ENCODE data around the gene GMDS. TPM values are rescaled to one million over a fixed set of nuclear protein-coding genes. Genes with fewer than 3 reads are reported as not detected.
"Not testable (repeated sequence)": the region's sequence is repeated elsewhere in the genome, so short reads cannot be mapped to it uniquely, and the experiment has no call there.

Gene GMDS
- total RNA-seq, 1 experiment from 2014 or later, result 11.0 TPM

DNA sequence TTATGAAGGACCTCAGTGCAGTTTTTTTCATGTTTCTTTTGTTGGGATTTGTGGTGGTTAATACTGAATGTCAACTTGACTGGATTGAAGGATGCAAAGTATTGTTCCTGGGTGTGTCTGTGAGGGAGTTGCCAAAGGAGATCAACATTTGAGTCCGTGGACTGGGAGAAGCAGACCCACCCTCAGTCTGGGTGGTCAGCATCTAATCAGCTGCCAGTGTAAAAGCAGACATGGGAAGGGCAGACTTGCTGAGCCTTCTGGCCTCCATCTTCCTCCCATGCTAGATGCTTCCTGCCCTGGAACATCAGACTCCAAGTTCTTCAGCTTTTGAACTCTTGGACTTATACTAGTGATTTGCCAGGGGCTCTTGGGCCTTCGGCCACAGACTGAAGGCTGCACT is 553.6 kb downstream of the GMDS start:
- DNase-seq (ENCODE audit: low read depth), result not testable (repeated sequence)

GRCh38 chr6:1690656-1691055 is 554.7 kb downstream of the GMDS start:
- DNase-seq (ENCODE audit: low read depth), result not testable (repeated sequence)

DNA sequence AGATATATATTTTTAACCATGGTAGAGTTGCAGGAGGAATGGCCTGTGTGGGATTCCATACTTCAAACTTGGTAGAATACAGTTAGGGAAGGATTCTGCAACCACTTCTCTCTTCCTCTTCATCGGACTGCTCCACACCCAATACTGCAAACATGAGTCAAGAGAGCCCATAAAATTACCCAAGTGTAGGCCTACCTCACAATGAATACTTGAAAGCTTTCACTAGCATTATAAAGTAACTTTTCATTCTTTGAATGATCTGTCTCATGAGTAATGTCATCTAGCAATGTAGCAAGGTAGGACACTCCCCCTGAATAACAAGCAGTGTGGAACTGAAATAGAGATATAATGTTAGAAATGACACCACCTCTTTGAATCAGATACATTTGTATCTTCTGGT is 556.3 kb downstream of the GMDS start:
- DNase-seq (ENCODE audit: low read depth), result no peak

DNA sequence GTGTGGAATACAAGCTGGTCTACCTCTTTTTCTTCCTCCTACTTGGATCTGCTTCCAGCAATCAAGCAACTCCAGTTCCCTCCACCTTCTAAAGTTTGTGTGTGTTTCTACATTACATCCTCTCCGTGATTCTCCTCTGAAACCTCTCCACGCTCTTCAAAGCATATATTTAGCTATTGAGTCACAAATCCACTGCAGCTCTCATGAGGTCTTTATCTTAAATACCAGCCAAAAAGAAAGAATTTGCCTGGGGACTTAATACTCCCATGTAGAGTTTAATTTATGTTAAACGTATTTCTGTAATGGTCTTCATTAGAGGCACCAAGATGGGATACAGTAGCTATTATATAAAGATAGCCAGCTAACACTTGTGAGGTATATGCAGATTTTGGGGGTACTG is 557.0 kb downstream of the GMDS start:
- DNase-seq (ENCODE audit: low read depth), result no peak

DNA sequence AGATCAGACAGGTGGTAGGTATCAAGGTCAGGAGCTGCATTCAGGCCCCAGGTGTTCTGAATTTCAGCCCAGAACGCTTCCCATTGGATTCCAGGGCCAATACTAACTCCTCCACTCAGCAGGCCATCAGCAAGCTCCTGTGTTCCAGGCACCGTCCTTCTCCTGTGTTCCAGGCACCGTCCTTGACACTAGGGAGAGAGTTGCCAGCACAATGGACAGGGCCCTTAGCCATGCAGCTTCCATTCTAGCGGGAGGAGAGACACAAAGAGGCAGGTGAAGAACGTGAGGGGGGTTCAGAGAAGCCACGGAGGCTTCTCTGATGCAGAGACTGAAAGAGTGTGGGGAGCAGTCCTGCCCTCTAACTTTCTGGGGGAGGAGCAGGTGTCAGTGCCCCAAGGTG is 558.0 kb downstream of the GMDS start:
- DNase-seq (ENCODE audit: low read depth), result no peak

DNA sequence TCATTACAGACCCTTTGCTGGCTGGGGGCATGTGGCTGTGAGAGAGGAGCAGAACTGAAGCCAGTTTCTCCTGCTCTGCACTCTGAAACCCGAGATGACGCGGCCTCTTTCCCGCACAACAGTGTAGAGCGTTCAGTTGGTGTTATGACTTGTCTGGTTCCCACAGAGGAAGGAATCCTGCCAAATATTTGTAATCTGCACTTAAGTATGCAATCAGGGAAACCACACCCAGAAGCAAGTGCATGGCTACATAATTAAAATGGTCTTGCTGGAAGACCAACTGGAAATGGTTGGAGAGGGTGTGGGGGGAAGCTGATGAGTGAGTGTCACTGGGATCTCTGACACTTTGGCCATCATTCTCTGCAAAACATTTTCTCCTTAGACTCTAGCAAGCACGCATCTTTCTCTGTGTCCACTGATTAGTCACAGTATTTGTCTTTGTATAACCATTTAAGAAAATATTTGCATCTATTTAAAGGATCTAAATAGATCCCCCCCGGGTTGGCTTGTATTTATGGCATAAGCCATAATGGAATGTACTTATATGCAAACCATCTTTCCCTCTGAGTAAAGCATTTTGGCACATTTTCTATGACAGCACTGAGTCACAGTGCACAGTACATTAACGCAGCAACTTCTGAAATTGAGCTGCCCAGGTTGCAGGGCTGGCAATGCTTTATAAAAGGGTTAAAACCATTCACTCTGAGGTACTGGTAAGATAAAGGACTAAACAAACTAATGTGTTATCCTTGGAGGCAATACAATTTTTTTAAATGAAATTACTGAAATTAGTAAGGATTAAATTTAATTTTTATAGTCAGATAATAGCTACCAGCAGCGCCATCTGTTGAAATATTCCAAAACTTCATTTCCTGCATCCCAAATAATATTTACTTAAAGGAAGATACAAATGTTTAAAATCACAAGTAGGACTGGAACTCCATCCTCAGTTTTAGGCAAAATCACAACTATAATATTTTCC is 559.0 kb downstream of the GMDS start:
- DNase-seq (ENCODE audit: low read depth), result peak; percentile 55

GRCh38 chr6:1679688-1680068 is 565.7 kb downstream of the GMDS start:
- DNase-seq (ENCODE audit: low read depth), result no peak

GRCh38 chr6:1679031-1679687 is 566.2 kb downstream of the GMDS start:
- DNase-seq (ENCODE audit: low read depth), result no peak

- DNase-seq (ENCODE audit: low read depth), result no peak
Observed at GRCh38 chr6:1678201-1678600, 567.2 kb downstream of the GMDS start.

- DNase-seq (ENCODE audit: low read depth), result no peak
Observed at GRCh38 chr6:1672379-1672778, 573.0 kb downstream of the GMDS start.

GRCh38 chr6:1670711-1671462 is 574.5 kb downstream of the GMDS start:
- DNase-seq (ENCODE audit: low read depth), result no peak

- no peak for DNase-seq (ENCODE audit: low read depth)
Observed at GRCh38 chr6:1669996-1670395, 575.4 kb downstream of the GMDS start.

GRCh38 chr6:1668456-1668855 is 576.9 kb downstream of the GMDS start:
- DNase-seq (ENCODE audit: low read depth), result not testable (repeated sequence)

DNA sequence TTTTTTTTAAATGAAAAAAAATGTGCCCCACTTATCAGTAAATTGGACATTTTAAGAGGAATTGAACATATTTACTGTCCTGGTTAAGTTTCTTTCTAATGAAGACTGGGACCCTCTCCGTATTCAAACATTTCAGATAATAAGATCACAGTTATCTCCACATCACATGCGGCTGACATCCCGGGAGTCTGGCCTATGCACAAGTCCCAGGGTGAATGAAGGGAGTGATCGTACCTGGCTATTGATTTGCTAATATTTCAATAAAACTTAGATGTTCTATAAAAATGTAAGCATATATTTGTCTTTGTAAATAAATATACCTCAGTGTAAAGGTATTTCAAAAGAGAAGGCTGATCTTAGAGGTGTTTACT is 577.6 kb downstream of the GMDS start:
- DNase-seq (ENCODE audit: low read depth), result no peak

GRCh38 chr6:1667012-1667804 is 578.2 kb downstream of the GMDS start:
- no peak for DNase-seq (ENCODE audit: low read depth)

GRCh38 chr6:1665214-1665613 is 580.2 kb downstream of the GMDS start:
- DNase-seq (ENCODE audit: low read depth), result no peak

DNA sequence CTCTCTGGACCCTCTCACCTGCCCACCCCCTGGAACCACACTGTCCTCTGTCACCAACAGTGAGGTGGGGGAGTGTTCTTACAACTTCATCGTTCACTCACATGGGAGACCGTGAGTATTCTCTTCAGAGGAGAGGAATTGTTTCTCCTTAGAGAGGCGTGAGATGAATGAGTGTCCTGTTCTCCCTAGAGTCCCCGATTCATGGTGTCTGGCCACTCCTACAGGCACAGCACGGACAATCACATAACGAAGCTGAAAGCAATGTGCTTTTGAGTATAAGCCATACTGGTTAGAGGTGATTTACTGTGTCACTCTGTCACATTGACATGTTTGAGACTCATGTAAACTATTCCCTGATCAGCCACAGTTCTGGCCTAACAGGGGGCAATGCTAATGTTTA is 581.1 kb downstream of the GMDS start:
- DNase-seq (ENCODE audit: low read depth), result no peak

GRCh38 chr6:1663511-1663910 is 581.9 kb downstream of the GMDS start:
- DNase-seq (ENCODE audit: low read depth), result no peak

- no peak for DNase-seq (ENCODE audit: low read depth)
Observed at GRCh38 chr6:1662534-1662933, 582.9 kb downstream of the GMDS start.

DNA sequence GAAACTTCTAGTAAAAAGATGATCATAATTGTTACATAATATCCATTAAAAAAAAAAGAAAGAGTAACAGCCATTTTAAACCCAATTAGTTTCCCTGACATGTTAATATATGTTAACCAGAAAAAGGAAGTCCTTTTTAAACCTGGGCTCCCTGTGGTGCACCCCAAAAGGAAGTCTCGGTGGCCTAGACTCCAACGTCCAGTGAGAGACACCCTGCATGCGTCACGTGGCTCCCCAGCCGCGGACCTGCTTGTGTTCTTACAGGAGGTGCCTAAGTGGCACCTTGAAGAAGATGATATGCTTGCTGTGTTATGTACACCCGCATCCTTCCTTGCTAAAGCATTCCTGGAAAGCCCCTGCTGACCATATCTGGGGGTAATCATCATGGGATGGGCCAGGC is 585.6 kb downstream of the GMDS start:
- DNase-seq (ENCODE audit: low read depth), result no peak

- DNase-seq (ENCODE audit: low read depth), result no peak
Observed at GRCh38 chr6:1658212-1659005, 587.0 kb downstream of the GMDS start.
